Activated T-cell treated with anti-CD3 and anti-CD28 coated beads, Interleukin-2, amount 50 U/mL, for 24 hours (primary cell): ENCODE results near the gene PCSK1N.
"Not testable (repeated sequence)": the region's sequence is repeated elsewhere in the genome, so short reads cannot be mapped to it uniquely, and the experiment has no call there.

Experiments used
- DNase-seq: peaks from one replicate; pipeline ENCODE4 v3.0.0-alpha.2; 2020
- H3K27ac Mint-ChIP-seq: 2 replicates; pipeline ENCODE4 v1.8.0; 2020; ENCODE audit warnings: mild to moderate bottlenecking, mixed read lengths
- H3K27me3 Mint-ChIP-seq: 2 replicates; pipeline ENCODE4 v1.8.0; 2020; ENCODE audit warnings: mixed read lengths
- H3K36me3 Mint-ChIP-seq: 2 replicates; pipeline ENCODE4 v1.8.0; 2020; ENCODE audit warnings: low read depth, mixed read lengths
- H3K4me1 Mint-ChIP-seq: 2 replicates; pipeline ENCODE4 v1.8.0; 2020; ENCODE audit warnings: low read depth, mixed read lengths
- H3K4me3 Mint-ChIP-seq: 2 replicates; pipeline ENCODE4 v1.8.0; 2020; ENCODE audit warnings: mild to moderate bottlenecking, moderate library complexity, mixed read lengths
- H3K9me3 Mint-ChIP-seq: 2 replicates; pipeline ENCODE4 v1.8.0; 2020; ENCODE audit warnings: mixed read lengths

Gene PCSK1N

GRCh38 chrX:48831136-48831908, 4.1 kb downstream of the PCSK1N start:
- H3K36me3 Mint-ChIP-seq, result no peaks in the 10 kb centered on the region
- no peak overlapping the region for H3K4me3 Mint-ChIP-seq
- H3K4me1 Mint-ChIP-seq, result peaks cover 20% of the 10 kb centered on the region
- no peak overlapping the region for H3K27ac Mint-ChIP-seq
- H3K9me3 Mint-ChIP-seq, result no peaks in the 10 kb centered on the region
- no peak for DNase-seq
- H3K27me3 Mint-ChIP-seq, result peaks cover 76% of the 10 kb centered on the region

- H3K27ac Mint-ChIP-seq, result no peak overlapping the region
- peaks cover 76% of the 10 kb centered on the region for H3K27me3 Mint-ChIP-seq
- no peak for DNase-seq
- no peaks in the 10 kb centered on the region for H3K9me3 Mint-ChIP-seq
- no peak overlapping the region for H3K4me3 Mint-ChIP-seq
- peaks cover 5% of the 10 kb centered on the region for H3K36me3 Mint-ChIP-seq
- peaks cover 11% of the 10 kb centered on the region for H3K4me1 Mint-ChIP-seq
Measured at GRCh38 chrX:48829016-48829735, 6.2 kb downstream of the PCSK1N start.

- H3K36me3 Mint-ChIP-seq, result peaks cover 10% of the 10 kb centered on the region
- H3K4me1 Mint-ChIP-seq, result peaks cover 7% of the 10 kb centered on the region
- no peaks in the 10 kb centered on the region for H3K9me3 Mint-ChIP-seq
- H3K27me3 Mint-ChIP-seq, result peaks cover 74% of the 10 kb centered on the region
- H3K27ac Mint-ChIP-seq, result peak overlapping the region; percentile 1
- H3K4me3 Mint-ChIP-seq, result no peak overlapping the region
- DNase-seq, result no peak
Measured at GRCh38 chrX:48827654-48827968, 7.8 kb downstream of the PCSK1N start.

- H3K27me3 Mint-ChIP-seq, result peaks cover 75% of the 10 kb centered on the region
- no peak overlapping the region for H3K4me3 Mint-ChIP-seq
- H3K27ac Mint-ChIP-seq, result peak overlapping the region; percentile 1
- DNase-seq, result peak; percentile 39
- no peaks in the 10 kb centered on the region for H3K9me3 Mint-ChIP-seq
- peaks cover 10% of the 10 kb centered on the region for H3K36me3 Mint-ChIP-seq
- peaks cover 7% of the 10 kb centered on the region for H3K4me1 Mint-ChIP-seq
Measured at GRCh38 chrX:48826876-48827653, 8.3 kb downstream of the PCSK1N start.

GRCh38 chrX:48826135-48826875, 9.1 kb downstream of the PCSK1N start, which contains the start of gene ERAS:
TSS of gene ERAS (plus strand) at chrX:48826513. CDS start at chrX:48829124, 2,611 bp downstream.
- H3K27ac Mint-ChIP-seq, result peak within 1 kb of the TSS; percentile 1
- peaks cover 7% of the 10 kb centered on the region for H3K4me1 Mint-ChIP-seq
- peak; percentile 40 for DNase-seq
- H3K9me3 Mint-ChIP-seq, result no peaks in the 10 kb centered on the region
- H3K4me3 Mint-ChIP-seq, result no peak within 1 kb of the TSS
- peaks cover 10% of the 10 kb centered on the region for H3K36me3 Mint-ChIP-seq
- peaks cover 74% of the 10 kb centered on the region for H3K27me3 Mint-ChIP-seq

GRCh38 chrX:48824066-48824465, 11.3 kb downstream of the PCSK1N start:
- Mint-ChIP-seq H3K36me3 (peaks cover 10% of the 10 kb centered on the region), H3K27ac (no peak overlapping the region), H3K4me1 (peaks cover 7% of the 10 kb centered on the region), H3K9me3 (no peaks in the 10 kb centered on the region), H3K4me3 (no peak overlapping the region), H3K27me3 (peaks cover 60% of the 10 kb centered on the region)
- DNase-seq, result no peak

GRCh38 chrX:48823053-48823452, 12.4 kb downstream of the PCSK1N start:
- Mint-ChIP-seq H3K36me3 (peaks cover 11% of the 10 kb centered on the region), H3K4me3 (no peak overlapping the region), H3K4me1 (peaks cover 7% of the 10 kb centered on the region), H3K27ac (no peak overlapping the region), H3K9me3 (no peaks in the 10 kb centered on the region), H3K27me3 (peaks cover 58% of the 10 kb centered on the region)
- DNase-seq, result no peak

- not testable (repeated sequence) for H3K27ac Mint-ChIP-seq, H3K4me1 Mint-ChIP-seq, H3K9me3 Mint-ChIP-seq, DNase-seq, H3K4me3 Mint-ChIP-seq
- H3K27me3 Mint-ChIP-seq, result peaks cover 33% of the 10 kb centered on the region
- H3K36me3 Mint-ChIP-seq, result peaks cover 11% of the 10 kb centered on the region
Measured at GRCh38 chrX:48819394-48819793, 16.0 kb downstream of the PCSK1N start.

GRCh38 chrX:48818866-48819265, 16.5 kb downstream of the PCSK1N start:
- Mint-ChIP-seq H3K27ac (no peak overlapping the region), H3K4me3 (no peak overlapping the region), H3K27me3 (peaks cover 31% of the 10 kb centered on the region), H3K4me1 (no peaks in the 10 kb centered on the region), H3K9me3 (no peaks in the 10 kb centered on the region), H3K36me3 (peaks cover 10% of the 10 kb centered on the region)
- no peak for DNase-seq

GRCh38 chrX:48818098-48818497, 17.3 kb downstream of the PCSK1N start:
- H3K4me3 Mint-ChIP-seq, result no peak overlapping the region
- no peaks in the 10 kb centered on the region for H3K9me3 Mint-ChIP-seq
- H3K36me3 Mint-ChIP-seq, result peaks cover 8% of the 10 kb centered on the region

GRCh38 chrX:48816014-48816810, 19.2 kb downstream of the PCSK1N start:
- Mint-ChIP-seq H3K27me3 (peaks cover 15% of the 10 kb centered on the region), H3K9me3 (no peaks in the 10 kb centered on the region), H3K36me3 (peaks cover 11% of the 10 kb centered on the region), H3K27ac (no peak overlapping the region), H3K4me3 (no peak overlapping the region), H3K4me1 (no peaks in the 10 kb centered on the region)
- no peak for DNase-seq

More at GRCh38 chrX:48818098-48818497, 17.3 kb downstream of the PCSK1N start:
- no peak overlapping the region for H3K27ac Mint-ChIP-seq
- DNase-seq, result no peak
- H3K27me3 Mint-ChIP-seq, result peaks cover 27% of the 10 kb centered on the region
- no peaks in the 10 kb centered on the region for H3K4me1 Mint-ChIP-seq

- peaks cover 12% of the 10 kb centered on the region for H3K27me3 Mint-ChIP-seq
- DNase-seq, result no peak
- no peak overlapping the region for H3K27ac Mint-ChIP-seq
- peaks cover 14% of the 10 kb centered on the region for H3K36me3 Mint-ChIP-seq
- no peaks in the 10 kb centered on the region for H3K9me3 Mint-ChIP-seq
- no peak overlapping the region for H3K4me3 Mint-ChIP-seq
- no peaks in the 10 kb centered on the region for H3K4me1 Mint-ChIP-seq
Measured at GRCh38 chrX:48815266-48815665, 20.1 kb downstream of the PCSK1N start.

- DNase-seq, result no peak
- Mint-ChIP-seq H3K9me3 (no peaks in the 10 kb centered on the region), H3K4me1 (no peaks in the 10 kb centered on the region), H3K27me3 (peaks cover 12% of the 10 kb centered on the region), H3K36me3 (peaks cover 14% of the 10 kb centered on the region), H3K4me3 (no peak overlapping the region), H3K27ac (no peak overlapping the region)
Measured at GRCh38 chrX:48814722-48815121, 20.7 kb downstream of the PCSK1N start.
